HCT116 (cell line): ENCODE measurements around the gene UTRN.

Experiments used
- ATF3 ChIP-seq: IDR thresholded peaks from 2 replicates; pipeline ENCODE4 v1.6.1; 2012
- CEBPB ChIP-seq: IDR thresholded peaks from 2 replicates; pipeline ENCODE4 v1.6.1; 2012; ENCODE audit warnings: low read depth
- CTCF ChIP-seq, 3 experiments: fragments of 200-600 bp in 1 of 3; sonication (generic) in 1 of 3; IDR thresholded peaks in 2 of 3; conservative IDR thresholded peaks in 1 of 3; 2 replicates each; pipeline ENCODE4 v1.5.1; 2012 to 2017; ENCODE audit warnings: low read depth in 2 of 3, low read length in 2 of 3, antibody characterized with exemption in 1 of 3, borderline replicate concordance in 1 of 3, control low read depth in 1 of 3, mild to moderate bottlenecking in 1 of 3, mixed read lengths in 1 of 3, mixed run types in 1 of 3, moderate library complexity in 1 of 3; ENCODE audit not compliant: insufficient read depth in 1 of 3
- EGR1 ChIP-seq: IDR thresholded peaks from 2 replicates; pipeline ENCODE4 v1.6.1; 2012; ENCODE audit warnings: low read depth
- EZH2 ChIP-seq: fragments of 200-600 bp; sonication (generic); IDR thresholded peaks from 2 replicates; pipeline ENCODE4 v1.6.1; 2017; ENCODE audit warnings: antibody characterized with exemption, mixed run types
- EZH2phosphoT487 ChIP-seq: fragments of 200-600 bp; IDR thresholded peaks from 2 replicates; pipeline ENCODE4 v1.6.1; 2018; ENCODE audit warnings: antibody characterized with exemption, borderline replicate concordance
- POLR2A ChIP-seq: IDR thresholded peaks from 2 replicates; pipeline ENCODE4 v1.7.0; 2011; ENCODE audit warnings: borderline replicate concordance; ENCODE audit not compliant: insufficient read depth, insufficient read length; ENCODE audit errors: extremely low read depth
- POLR2AphosphoS5 ChIP-seq: IDR thresholded peaks from 2 replicates; pipeline ENCODE4 v1.6.1; 2011; ENCODE audit warnings: mild to moderate bottlenecking, low read depth, low read length, moderate library complexity
- RAD21 ChIP-seq: IDR thresholded peaks from 2 replicates; pipeline ENCODE4 v1.6.1; 2012; ENCODE audit warnings: low read depth, mild to moderate bottlenecking
- REST ChIP-seq: IDR thresholded peaks from 2 replicates; pipeline ENCODE4 v1.6.1; 2012; ENCODE audit warnings: low read depth
- SIN3A ChIP-seq: IDR thresholded peaks from 2 replicates; pipeline ENCODE4 v1.6.1; 2012; ENCODE audit warnings: low read depth

GRCh38 chr6:144262470-144263369 lies 22.4 kb upstream of the UTRN start:
- no peak for TF ChIP-seq EZH2
- no peak for TF ChIP-seq CTCF (IDR thresholded peaks at IDR 0.05 in 2 of 3, conservative IDR thresholded peaks at IDR 0.05 in 1 of 3; ENCODE audit: borderline replicate concordance in 1 of 3, insufficient read depth in 1 of 3, low read depth in 2 of 3, low read length in 2 of 3)
- TF ChIP-seq EZH2phosphoT487 = no peak
- TF ChIP-seq REST = no peak
- no peak for TF ChIP-seq ATF3
- no peak for TF ChIP-seq SIN3A
- TF ChIP-seq POLR2A = no peak
- TF ChIP-seq POLR2AphosphoS5 = no peak
- TF ChIP-seq CEBPB = no peak
- TF ChIP-seq EGR1 = no peak
- peak; percentile 46 for TF ChIP-seq RAD21
